HG02623 (cell line): ENCODE results near the gene RNF213.
"Not testable (repeated sequence)": the region's sequence is repeated elsewhere in the genome, so short reads cannot be mapped to it uniquely, and the experiment has no call there.

ENCODE experiments used
- ATAC-seq: cut with Tn5 transposase; IDR thresholded peaks from one replicate; pipeline ENCODE4 v1.9.1; 2021; ENCODE audit warnings: moderate library complexity; ENCODE audit not compliant: unreplicated experiment

The RNF213 gene

DNA sequence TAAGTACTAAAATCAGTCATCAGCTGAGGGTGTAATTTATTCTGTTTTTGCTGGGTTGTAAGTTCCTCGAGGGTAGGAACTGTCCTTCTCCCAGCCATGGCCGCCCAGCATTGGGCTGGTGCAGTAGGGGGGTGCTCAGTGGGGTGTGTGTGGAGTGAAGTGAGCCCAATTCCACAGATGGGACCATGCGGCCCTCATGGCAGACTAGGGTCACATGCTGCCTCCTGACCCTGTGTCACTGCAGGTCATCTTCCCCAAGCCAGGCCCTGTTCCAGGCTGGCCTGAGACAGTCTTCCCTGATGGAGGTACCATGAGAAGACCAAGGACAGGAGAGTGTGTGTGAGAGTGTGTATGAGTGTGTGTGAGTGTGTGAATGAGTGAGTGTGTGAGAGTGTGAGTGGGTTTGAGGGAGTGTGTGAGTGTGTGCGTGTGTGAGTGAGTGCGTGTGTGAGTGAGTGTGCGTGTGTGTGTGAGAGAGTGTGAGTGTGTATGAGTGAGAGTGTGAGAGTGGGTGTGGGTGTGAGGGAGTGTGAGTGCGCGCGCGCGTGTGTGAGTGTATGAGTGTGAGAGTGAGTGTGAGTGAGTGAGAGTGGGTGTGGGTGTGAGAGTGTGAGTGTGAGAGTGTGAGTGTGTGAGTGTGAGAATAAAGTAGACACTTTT is 36.7 kb upstream of the RNF213 start:
- no peak for ATAC-seq

DNA sequence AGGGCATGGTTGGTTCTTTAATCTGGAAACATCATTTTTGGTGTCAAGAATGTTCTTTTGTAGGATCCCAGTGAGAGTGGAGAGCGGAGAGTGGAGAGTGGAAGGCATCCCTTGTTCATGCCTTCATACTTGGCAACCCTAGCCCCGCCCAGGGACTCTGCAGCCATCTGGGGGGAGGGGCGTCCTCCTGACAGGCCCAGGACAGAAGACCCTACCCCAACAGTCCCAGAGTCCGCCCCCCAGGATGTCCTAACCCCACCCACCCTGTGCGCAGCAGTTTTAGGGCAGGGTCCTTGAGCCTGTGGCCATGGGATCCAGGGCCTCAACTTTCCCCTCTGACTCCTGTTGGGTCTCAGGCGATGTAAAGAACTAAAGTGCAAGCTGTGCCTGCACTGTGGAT is 36.0 kb upstream of the RNF213 start:
- no peak for ATAC-seq

DNA sequence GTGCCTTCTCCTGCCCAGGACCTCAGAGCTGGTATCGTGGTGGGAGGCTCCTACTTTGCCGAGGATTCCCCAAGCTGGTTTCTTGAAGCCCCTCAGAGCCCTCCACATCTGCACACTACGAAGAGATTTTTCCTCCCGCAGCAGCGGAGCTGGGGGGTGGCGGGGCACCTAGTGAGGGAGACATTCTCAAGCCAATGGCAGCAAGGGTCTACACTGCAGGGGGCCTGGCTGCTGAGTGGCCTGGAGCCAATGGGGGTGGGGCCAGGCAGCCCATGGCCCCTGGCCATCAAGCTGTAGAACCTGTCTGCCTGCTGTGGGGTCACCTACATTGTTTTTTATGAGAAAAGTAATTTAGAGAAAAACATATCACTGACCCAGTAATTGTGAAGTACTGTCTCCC is 35.4 kb upstream of the RNF213 start:
- no peak for ATAC-seq

DNA sequence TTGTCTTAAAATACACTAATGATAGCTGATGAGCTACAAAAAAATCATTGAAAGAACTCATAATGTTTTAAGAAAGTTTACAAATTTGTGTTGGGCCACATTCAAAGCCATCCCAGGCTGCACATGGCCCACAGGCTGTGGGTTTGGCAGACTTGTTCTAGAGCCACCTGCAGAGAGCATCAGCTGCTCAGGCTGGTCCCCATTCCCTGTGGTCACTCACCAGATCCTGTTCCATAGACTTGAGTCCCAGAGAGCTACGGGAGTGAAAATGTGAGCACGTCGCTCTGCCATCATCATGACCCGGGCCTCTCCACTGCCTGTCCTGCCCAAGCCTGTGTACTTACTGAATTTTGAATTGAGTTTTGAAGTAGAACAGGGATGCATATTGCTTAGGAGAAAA is 33.5 kb upstream of the RNF213 start:
- ATAC-seq: no peak

GRCh38 chr17:80227666-80228065 is 33.0 kb upstream of the RNF213 start:
- no peak for ATAC-seq

- ATAC-seq: no peak
Measured at GRCh38 chr17:80228477-80228876, 32.2 kb upstream of the RNF213 start.

DNA sequence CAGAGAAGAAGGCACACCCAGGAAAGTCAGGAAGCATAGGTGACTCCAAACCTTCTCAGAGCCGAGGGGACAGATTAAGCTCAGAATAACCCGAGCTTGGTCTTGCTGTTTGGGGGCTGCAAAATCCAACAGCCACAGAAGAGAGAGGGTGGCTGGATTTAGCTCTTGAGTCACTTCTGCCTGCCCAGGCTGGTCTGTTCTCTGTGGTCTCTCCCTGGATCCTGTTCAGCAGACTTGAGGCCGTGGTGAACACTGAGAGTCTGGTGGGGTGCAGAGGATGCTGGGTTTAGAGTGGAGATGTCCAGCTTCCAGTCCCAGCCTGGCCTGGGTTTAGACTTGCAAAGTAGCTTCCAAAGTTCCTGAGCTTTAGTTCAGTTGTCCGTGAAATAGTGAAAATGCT is 31.6 kb upstream of the RNF213 start:
- ATAC-seq: no peak

GRCh38 chr17:80232438-80232837 is 28.2 kb upstream of the RNF213 start:
- no peak for ATAC-seq

GRCh38 chr17:80233202-80233601 is 27.4 kb upstream of the RNF213 start:
- ATAC-seq: no peak

DNA sequence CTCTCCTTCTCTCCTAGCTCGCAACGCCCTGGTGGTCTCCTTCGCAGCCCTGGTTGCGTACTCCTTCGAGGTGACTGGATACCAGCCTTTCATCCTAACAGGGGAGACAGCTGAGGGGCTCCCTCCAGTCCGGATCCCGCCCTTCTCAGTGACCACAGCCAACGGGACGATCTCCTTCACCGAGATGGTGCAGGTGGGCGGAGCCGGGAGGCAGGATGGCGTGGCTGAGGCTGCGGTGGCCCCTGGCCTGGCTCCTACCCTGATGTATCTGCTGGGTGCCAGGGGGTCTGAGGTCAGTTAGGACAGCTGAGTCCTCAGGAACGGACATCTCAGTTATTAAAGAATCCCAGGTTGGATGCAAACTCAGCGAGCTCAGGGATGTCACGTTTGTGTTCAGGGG is 23.7 kb upstream of the RNF213 start:
- no peak for ATAC-seq

- ATAC-seq: no peak
Measured at GRCh38 chr17:80237386-80237785, 23.3 kb upstream of the RNF213 start.

GRCh38 chr17:80242505-80242904 is 18.1 kb upstream of the RNF213 start:
- no peak for ATAC-seq

DNA sequence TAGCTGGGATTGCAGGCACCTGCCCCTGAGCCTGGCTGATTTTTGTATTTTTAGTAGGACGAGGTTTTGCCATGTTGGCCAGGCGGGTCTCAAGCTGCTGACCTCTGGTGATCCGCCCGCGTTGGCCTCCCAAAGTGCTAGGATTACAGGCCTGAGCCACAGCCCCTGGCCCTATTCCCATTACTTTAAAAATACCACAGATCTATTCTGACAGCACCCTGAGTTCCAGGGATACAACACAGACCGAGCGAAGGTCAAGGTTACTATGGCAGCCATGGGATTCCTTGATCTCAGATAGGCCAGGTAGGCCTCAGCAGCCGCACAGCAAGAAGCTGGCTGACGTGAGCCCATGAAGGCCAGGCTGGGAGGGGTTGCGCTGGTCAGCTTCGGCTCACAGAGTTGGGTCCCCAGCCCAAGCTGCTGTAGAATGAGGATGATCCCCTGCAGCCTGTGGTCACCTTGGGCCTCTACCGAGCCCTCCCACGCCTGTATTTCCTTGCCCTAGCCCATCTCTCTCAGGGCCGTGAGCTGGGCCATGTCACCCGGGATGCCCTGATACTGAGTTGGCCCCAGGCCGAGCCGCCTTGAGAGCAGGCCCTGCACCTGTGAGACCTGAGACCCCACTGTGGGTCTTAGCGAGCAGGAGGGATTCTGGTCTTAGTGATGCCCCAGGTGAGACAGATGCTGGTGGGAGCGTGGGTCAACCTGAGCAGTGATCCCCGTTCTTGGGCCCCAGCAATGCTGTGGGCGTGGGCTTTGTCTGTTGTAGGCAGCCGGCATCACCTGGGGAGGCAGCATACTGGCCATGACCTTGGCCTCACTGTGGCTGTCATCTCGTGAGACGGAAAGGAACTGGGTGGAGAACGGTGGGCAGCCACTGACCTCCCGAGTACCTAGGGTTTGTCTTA is 16.9 kb upstream of the RNF213 start:
- no peak for ATAC-seq

DNA sequence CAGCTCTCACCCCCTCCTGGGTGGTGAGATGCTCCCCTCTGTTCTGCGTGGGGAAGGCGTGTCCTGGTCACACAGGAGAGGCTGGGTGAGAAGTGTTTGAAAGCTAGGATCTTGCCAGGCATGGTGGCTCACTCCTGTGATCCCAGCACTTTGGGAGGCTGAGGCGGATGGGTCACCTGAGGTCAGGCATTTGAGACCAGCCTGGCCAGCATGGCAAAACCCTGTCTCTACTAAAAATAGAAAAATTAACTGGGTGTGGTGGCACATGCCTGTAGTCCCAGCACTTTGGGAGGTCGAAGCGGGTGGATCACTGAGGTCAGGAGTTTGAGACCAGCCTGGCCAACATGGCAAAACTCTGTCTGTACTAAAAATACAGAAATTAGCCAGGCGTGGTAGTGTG is 16.2 kb upstream of the RNF213 start:
- not testable (repeated sequence) for ATAC-seq

DNA sequence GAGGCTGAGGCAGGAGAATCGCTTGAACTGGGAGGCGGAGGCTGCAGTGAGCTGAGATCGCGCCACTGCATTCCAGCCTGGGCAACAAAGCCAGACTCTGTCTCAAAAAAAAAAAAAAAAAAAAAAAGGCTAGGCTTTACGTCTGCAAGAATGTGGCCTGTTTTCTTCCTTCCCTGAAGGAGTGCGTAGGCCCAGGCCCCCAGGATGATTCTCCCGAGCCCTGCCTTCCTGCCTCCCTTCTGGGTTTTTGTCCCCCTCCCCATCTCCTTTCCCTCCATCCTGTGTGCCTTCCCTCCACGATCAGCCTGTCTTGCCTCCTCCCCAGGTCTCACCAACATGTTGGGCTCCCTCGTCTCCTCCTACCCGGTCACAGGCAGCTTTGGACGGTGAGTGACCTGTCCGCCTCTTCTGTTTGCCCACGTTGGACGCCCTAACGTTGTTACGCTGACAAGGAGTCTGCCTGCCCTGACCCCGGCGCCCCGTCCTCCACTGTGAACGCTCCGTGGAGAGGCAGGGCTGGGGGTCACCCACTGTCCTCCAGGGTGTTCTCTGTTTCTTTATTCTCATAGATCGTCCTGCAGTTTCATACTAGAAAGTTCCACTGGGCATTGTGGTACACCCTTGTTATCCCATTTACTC is 15.7 kb upstream of the RNF213 start:
- ATAC-seq: no peak

DNA sequence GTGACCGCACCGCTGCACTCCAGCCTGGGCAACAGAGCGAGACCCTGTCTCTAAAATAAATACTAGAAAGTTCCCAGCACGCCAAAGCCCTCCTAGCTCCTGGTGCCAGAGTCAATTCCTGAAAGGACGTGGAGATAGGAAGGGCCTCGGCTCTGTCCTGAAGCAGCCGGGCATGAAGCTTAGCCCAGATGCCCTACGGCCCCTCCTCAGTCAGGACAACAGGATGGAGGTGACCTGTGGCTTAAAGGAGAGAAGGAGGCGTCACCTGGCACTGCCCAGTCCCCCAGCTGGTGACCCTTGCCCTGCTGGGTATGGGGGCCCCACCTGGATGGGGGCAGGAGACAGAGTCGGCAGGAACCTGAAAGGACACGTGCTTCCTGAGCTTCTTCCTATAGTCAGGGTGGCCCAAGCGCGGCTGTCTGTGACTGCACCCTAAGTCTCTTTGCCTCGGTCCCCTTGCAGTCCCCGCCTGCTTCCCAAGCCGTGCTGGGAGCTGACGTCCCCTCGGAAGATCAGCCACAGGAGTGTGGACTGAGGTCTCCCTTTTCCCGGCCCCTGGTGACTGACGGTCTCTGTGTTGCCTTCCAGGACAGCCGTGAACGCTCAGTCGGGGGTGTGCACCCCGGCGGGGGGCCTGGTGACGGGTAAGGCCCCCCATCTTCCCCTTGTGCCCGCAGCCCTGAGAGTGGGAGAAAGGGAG is 14.9 kb upstream of the RNF213 start:
- no peak for ATAC-seq

DNA sequence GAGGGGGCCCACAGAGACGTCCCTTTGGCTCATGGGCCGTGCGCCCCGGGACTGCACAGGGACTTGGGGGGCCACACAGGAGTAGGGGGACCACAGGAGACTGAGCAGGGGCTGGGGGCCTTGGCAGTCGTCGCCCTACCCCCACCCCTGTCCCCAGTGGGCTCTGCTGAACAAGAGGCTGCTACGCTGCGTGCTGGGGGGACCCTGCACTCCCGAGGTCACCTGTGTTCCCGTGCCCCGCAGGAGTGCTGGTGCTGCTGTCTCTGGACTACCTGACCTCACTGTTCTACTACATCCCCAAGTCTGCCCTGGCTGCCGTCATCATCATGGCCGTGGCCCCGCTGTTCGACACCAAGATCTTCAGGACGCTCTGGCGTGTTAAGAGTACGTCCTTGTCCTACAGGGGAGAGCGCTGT is 14.4 kb upstream of the RNF213 start:
- no peak for ATAC-seq

- no peak for ATAC-seq
Measured at GRCh38 chr17:80246726-80247125, 13.9 kb upstream of the RNF213 start.

DNA sequence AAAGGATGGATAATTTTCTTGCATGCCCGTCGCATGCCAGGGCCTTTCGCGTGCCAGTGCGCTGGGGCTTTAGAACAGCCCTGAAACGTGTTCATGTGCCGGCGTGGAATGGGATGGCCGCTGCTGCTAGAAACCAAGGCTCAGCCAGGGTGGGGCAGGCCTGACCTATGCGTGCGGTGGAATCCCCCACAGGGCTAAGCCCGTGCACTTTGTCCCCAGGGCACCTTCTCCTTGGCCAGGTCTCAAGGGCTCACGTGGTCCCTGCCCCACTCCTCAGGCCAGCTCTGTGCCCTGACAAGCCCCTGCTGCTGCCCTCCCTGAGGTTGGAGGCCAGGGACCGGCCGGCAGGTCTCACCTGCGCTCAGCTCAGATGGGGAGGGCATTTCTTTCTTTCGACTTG is 13.1 kb upstream of the RNF213 start:
- ATAC-seq: no peak

DNA sequence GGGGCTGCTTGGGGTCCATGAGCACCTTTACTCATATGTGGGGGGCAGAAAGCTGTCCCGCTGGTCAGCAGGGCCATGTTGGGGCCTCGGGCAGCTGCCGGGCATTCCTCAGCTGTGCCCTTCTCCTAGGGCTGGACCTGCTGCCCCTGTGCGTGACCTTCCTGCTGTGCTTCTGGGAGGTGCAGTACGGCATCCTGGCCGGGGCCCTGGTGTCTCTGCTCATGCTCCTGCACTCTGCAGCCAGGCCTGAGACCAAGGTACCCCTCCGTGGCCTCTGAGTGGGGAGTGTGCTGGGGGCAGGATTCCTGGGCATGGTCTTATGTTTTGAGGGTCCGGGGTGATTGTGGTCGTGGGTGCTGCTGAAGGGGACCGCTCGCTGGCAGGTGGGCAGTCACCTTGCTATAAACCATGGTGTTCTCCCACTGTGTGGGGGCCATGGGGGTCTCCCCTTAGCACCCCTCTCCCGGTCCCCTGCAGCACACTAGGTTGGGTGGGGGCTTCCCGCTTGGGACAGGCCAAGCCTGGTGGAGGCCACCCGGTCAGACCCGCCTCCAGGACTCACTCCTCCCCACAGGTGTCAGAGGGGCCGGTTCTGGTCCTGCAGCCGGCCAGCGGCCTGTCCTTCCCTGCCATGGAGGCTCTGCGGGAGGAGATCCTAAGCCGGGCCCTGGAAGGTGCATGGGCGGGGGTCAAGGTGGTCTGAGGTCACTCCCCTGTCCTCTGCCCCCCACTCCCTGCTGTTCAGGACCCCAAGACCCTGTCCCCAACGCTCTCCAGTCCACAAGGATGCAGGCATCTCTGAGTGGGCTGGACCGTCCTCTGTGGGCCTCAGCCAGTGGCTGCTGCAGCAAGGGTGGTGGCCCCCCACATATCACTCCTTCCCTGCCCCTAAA is 12.4 kb upstream of the RNF213 start:
- ATAC-seq: no peak
